ES-I3 (cell line): ENCODE results near the gene OSER1.
"Not testable (repeated sequence)": the region's sequence is repeated elsewhere in the genome, so short reads cannot be mapped to it uniquely, and the experiment has no call there.

Experiments
- H3K36me3 ChIP-seq: 2 replicates; pipeline ENCODE4 v1.6.1; 2013; ENCODE audit warnings: mild to moderate bottlenecking, low read length, control low read depth, moderate library complexity; ENCODE audit not compliant: insufficient read depth
- H3K4me1 ChIP-seq: 2 replicates; pipeline ENCODE4 v1.6.1; 2013; ENCODE audit warnings: mild to moderate bottlenecking, control low read depth, low read length; ENCODE audit not compliant: insufficient read depth
- H3K9ac ChIP-seq: 2 replicates; pipeline ENCODE4 v1.6.1; 2013; ENCODE audit warnings: low read depth, mild to moderate bottlenecking, low read length, moderate library complexity
- H3K9me3 ChIP-seq: 2 replicates; pipeline ENCODE4 v1.6.1; 2013; ENCODE audit warnings: mild to moderate bottlenecking, low read length, moderate library complexity; ENCODE audit not compliant: control insufficient read depth, insufficient read depth

OSER1 gene

GRCh38 chr20:44234566-44235317, 24.2 kb upstream of the OSER1 start:
- H3K9me3 ChIP-seq: 0 out of 2 replicates have a peak, but pooled peaks cover 4% of the 10 kb centered on the region
- H3K36me3 ChIP-seq: no peaks in the 10 kb centered on the region
- H3K4me1 ChIP-seq: peaks cover 11% of the 10 kb centered on the region
- H3K9ac ChIP-seq: no peak overlapping the region

GRCh38 chr20:44233436-44234016, 23.0 kb upstream of the OSER1 start:
- Histone ChIP-seq H3K9me3 (0 out of 2 replicates have a peak, but pooled peaks cover under 1% of the 10 kb centered on the region), H3K36me3 (no peaks in the 10 kb centered on the region)

GRCh38 chr20:44232469-44232856, 21.9 kb upstream of the OSER1 start:
- H3K4me1 ChIP-seq: peaks cover 15% of the 10 kb centered on the region
- H3K36me3 ChIP-seq, H3K9me3 ChIP-seq, H3K9ac ChIP-seq: not testable (repeated sequence)

More at GRCh38 chr20:44233436-44234016, 23.0 kb upstream of the OSER1 start:
- Histone ChIP-seq H3K9ac (no peak overlapping the region), H3K4me1 (peaks cover 15% of the 10 kb centered on the region)

GRCh38 chr20:44231713-44232468, 21.3 kb upstream of the OSER1 start:
- Histone ChIP-seq H3K4me1 (peaks cover 15% of the 10 kb centered on the region), H3K9ac (no peak overlapping the region), H3K36me3 (no peaks in the 10 kb centered on the region), H3K9me3 (no peaks in the 10 kb centered on the region)

- Histone ChIP-seq H3K4me1 (peaks cover 15% of the 10 kb centered on the region), H3K36me3 (no peaks in the 10 kb centered on the region), H3K9me3 (no peaks in the 10 kb centered on the region), H3K9ac (no peak overlapping the region)
Observed at GRCh38 chr20:44231193-44231592, 20.6 kb upstream of the OSER1 start.

- peaks cover 12% of the 10 kb centered on the region for H3K4me1 ChIP-seq
- H3K9ac ChIP-seq: no peak overlapping the region
- H3K36me3 ChIP-seq: no peaks in the 10 kb centered on the region
- no peaks in the 10 kb centered on the region for H3K9me3 ChIP-seq
Observed at GRCh38 chr20:44228465-44229258, 18.1 kb upstream of the OSER1 start.

GRCh38 chr20:44224637-44225036, 14.1 kb upstream of the OSER1 start:
- H3K4me1 ChIP-seq: peaks cover 7% of the 10 kb centered on the region; the same call in 1 of the 2 replicates
- no peaks in the 10 kb centered on the region for H3K9me3 ChIP-seq
- no peak overlapping the region for H3K9ac ChIP-seq
- H3K36me3 ChIP-seq: no peaks in the 10 kb centered on the region

GRCh38 chr20:44223721-44224120, 13.2 kb upstream of the OSER1 start:
- Histone ChIP-seq H3K4me1 (peaks cover 12% of the 10 kb centered on the region; the same call in 1 of the 2 replicates), H3K9me3 (no peaks in the 10 kb centered on the region)

GRCh38 chr20:44222633-44223368, 12.2 kb upstream of the OSER1 start:
- Histone ChIP-seq H3K4me1 (peaks cover 13% of the 10 kb centered on the region; the same call in 1 of the 2 replicates), H3K36me3 (no peaks in the 10 kb centered on the region), H3K9me3 (no peaks in the 10 kb centered on the region), H3K9ac (no peak overlapping the region)

More at GRCh38 chr20:44223721-44224120, 13.2 kb upstream of the OSER1 start:
- H3K9ac ChIP-seq: no peak overlapping the region
- no peaks in the 10 kb centered on the region for H3K36me3 ChIP-seq

- Histone ChIP-seq H3K4me1 (peaks cover 17% of the 10 kb centered on the region; the same call in 1 of the 2 replicates), H3K9me3 (no peaks in the 10 kb centered on the region), H3K36me3 (no peaks in the 10 kb centered on the region), H3K9ac (no peak overlapping the region)
Observed at GRCh38 chr20:44222027-44222426, 11.5 kb upstream of the OSER1 start.

GRCh38 chr20:44221368-44221954, 10.9 kb upstream of the OSER1 start:
- Histone ChIP-seq H3K4me1 (peaks cover 17% of the 10 kb centered on the region; the same call in 1 of the 2 replicates), H3K9me3 (no peaks in the 10 kb centered on the region), H3K36me3 (no peaks in the 10 kb centered on the region), H3K9ac (no peak overlapping the region)

GRCh38 chr20:44219791-44220190, 9.2 kb upstream of the OSER1 start:
- Histone ChIP-seq H3K36me3 (no peaks in the 10 kb centered on the region), H3K9me3 (no peaks in the 10 kb centered on the region), H3K4me1 (peaks cover 17% of the 10 kb centered on the region; the same call in 1 of the 2 replicates), H3K9ac (no peak overlapping the region)

GRCh38 chr20:44219170-44219730, 8.7 kb upstream of the OSER1 start:
- H3K4me1 ChIP-seq: peaks cover 17% of the 10 kb centered on the region; the same call in 1 of the 2 replicates
- H3K36me3 ChIP-seq: no peaks in the 10 kb centered on the region
- no peak overlapping the region for H3K9ac ChIP-seq
- no peaks in the 10 kb centered on the region for H3K9me3 ChIP-seq
